GM18508 (cell line): ENCODE data around the gene TMEM128.
"Not testable (repeated sequence)": the region's sequence is repeated elsewhere in the genome, so short reads cannot be mapped to it uniquely, and the experiment has no call there.

Source experiments
- ATAC-seq: cut with Tn5 transposase; IDR thresholded peaks from one replicate; pipeline ENCODE4 v1.9.1; 2021; ENCODE audit warnings: moderate number of reproducible peaks; ENCODE audit not compliant: insufficient read depth, unreplicated experiment

Gene TMEM128

DNA sequence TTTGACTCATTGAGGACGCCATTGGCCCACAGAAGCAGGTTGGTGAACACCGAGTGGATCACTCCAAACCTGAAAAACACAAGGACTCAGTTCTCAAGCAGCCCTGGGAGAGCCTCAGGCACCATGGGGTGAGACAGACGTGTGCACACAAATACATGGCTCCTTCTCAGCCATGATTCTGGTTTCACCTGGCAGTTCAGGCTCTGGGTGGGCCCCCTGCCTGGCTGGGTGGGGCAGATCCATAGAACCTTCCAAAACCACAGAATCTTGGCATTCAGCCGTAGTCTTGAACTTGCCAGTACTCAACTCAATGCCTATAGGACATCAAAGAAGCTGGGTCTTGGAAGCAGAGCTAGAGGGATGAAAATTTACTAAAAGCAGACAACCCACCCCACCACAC is 45.5 kb downstream of the TMEM128 start:
- no peak for ATAC-seq

GRCh38 chr4:4200624-4201023 is 47.4 kb downstream of the TMEM128 start:
- no peak for ATAC-seq

GRCh38 chr4:4195354-4195753 is 52.7 kb downstream of the TMEM128 start:
- no peak for ATAC-seq

DNA sequence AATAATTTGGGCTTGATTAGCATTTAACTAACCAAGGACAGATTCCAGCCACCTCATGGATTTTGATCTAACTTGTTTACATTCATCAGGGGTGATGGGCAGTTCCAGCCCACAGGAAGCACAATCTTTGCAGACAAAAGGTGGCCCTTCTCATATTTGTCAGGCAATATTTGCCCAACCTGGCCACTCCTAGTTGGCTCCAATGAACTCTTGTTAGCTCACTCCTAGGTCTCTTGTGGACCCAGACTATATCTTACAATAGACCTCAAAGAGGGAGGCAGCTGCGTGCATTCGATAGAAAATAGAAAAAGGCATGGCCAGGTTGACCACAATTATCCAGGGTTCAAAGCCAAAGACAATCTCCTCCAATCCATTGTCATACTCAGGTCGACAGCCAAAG is 59.5 kb downstream of the TMEM128 start:
- not testable (repeated sequence) for ATAC-seq
